Tibial nerve (tissue), 4 donors: Measurements from ENCODE around the gene ZBTB17.

Experiments used
- EP300 ChIP-seq, 2 donors: sonication (generic); formaldehyde crosslinking; IDR thresholded peaks; one replicate each; pipeline ENCODE4 v1.6.1; 2017; ENCODE audit warnings: antibody characterized with exemption in 2 of 2, mild to moderate bottlenecking in 1 of 2
- POLR2A ChIP-seq, 2 donors: fragments of 450-650 bp; IDR thresholded peaks; one replicate each; pipeline ENCODE4 v1.6.1; 2017; ENCODE audit warnings: antibody characterized with exemption in 2 of 2, mild to moderate bottlenecking in 2 of 2, moderate library complexity in 2 of 2
- TF ChIP-seq, protein P1 (sequence below), 5 experiments: fragments of 200-600 bp in 3 of 5; fragments of 450-650 bp in 2 of 5; sonication (generic) in 3 of 5; IDR thresholded peaks; one replicate each; pipeline ENCODE4 v1.5.1; 2016 to 2019; ENCODE audit warnings: antibody characterized with exemption in 5 of 5, mild to moderate bottlenecking in 3 of 5, moderate library complexity in 2 of 5

DNA sequence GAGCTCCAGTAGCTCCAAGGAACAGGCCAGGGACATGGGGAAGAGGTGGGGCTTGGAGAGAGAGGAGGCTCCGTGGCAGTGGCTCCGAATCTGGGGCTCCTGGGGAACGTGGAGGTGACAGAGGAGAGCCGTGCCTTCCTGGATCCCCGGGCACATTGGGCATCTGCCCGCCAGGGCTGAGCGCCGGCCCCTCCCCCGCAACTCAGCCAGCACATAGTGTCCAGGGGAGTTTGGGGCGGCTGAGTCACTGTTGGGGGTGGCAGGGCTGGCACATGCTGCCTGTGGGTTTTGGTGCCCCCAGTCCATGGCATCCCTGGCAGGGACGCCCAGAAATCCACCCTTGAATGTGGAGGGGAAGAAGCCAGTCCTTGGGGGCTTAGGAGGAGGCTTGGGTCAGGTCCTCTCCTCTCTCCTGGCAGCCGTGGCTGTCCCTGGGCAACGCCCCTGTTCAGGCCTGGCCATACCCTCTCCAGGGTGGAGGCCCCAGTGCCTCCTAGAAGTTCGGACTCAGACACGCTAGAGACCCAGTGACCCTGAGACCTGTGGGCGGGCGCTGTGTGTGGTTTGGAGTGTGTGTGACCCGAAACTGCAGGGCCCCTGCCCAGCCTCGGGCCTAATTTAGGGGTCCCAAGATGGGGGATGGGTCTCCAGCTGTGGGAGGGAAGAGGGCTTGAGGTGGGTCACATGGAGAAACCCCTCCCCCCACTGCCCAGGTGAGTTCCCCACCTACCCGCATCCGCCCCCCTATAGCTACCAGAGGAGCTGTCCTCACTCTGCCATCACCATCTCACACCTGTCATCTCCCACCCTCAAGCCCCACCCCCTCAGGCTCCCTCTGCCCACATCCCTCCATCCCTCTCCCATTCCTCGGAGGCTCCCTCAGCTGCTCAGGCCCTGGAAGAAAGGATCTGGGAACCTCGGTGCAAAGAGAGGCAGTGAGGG is 40.3 kb upstream of the ZBTB17 start:
- TF ChIP-seq POLR2A (IDR thresholded peaks at IDR 0.05) (no peak), EP300 (IDR thresholded peaks at IDR 0.05) (no peak)
- TF ChIP-seq, protein P1, sequence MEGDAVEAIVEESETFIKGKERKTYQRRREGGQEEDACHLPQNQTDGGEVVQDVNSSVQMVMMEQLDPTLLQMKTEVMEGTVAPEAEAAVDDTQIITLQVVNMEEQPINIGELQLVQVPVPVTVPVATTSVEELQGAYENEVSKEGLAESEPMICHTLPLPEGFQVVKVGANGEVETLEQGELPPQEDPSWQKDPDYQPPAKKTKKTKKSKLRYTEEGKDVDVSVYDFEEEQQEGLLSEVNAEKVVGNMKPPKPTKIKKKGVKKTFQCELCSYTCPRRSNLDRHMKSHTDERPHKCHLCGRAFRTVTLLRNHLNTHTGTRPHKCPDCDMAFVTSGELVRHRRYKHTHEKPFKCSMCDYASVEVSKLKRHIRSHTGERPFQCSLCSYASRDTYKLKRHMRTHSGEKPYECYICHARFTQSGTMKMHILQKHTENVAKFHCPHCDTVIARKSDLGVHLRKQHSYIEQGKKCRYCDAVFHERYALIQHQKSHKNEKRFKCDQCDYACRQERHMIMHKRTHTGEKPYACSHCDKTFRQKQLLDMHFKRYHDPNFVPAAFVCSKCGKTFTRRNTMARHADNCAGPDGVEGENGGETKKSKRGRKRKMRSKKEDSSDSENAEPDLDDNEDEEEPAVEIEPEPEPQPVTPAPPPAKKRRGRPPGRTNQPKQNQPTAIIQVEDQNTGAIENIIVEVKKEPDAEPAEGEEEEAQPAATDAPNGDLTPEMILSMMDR (IDR thresholded peaks at IDR 0.05) = no peak
